Gastrocnemius medialis (tissue), 4 donors: ENCODE results near the gene TMEM222.

Source experiments
- POLR2A ChIP-seq, 2 donors: fragments of 450-650 bp; IDR thresholded peaks; one replicate each; pipeline ENCODE4 v1.6.1; 2017; ENCODE audit warnings: antibody characterized with exemption in 2 of 2, mild to moderate bottlenecking in 2 of 2, moderate library complexity in 2 of 2
- TF ChIP-seq, protein P1 (sequence below), 5 experiments: fragments of 450-650 bp in 3 of 5; fragments of 200-600 bp in 2 of 5; sonication (generic) in 2 of 5; IDR thresholded peaks in 4 of 5; conservative IDR thresholded peaks in 1 of 5; 1 replicate in 4 of 5; 2 replicates in 1 of 5; pipeline ENCODE4 v1.5.1; 2016 to 2019; ENCODE audit warnings: antibody characterized with exemption in 5 of 5, mild to moderate bottlenecking in 3 of 5, moderate library complexity in 3 of 5

DNA sequence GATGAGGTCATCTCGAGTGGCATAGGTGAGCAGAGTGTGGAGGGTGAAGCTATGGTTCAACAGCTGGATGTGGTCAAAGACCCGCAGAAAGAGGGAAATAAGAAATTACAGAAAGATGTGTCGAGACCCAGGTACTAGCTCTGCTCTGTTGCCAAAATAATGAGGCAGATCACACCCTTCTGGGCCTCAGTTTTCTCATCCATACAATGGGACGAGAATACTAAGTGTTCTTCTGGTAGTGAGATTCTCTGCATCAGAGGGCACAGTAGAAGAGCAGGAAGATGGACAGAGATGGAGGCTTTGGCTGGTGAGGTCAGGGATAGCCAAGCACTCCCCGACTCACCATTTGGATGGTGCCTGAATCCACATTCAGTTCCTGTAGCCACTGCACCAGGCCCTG is 33.7 kb downstream of the TMEM222 start:
- no peak for TF ChIP-seq POLR2A (IDR thresholded peaks at IDR 0.05)
- TF ChIP-seq, protein P1, sequence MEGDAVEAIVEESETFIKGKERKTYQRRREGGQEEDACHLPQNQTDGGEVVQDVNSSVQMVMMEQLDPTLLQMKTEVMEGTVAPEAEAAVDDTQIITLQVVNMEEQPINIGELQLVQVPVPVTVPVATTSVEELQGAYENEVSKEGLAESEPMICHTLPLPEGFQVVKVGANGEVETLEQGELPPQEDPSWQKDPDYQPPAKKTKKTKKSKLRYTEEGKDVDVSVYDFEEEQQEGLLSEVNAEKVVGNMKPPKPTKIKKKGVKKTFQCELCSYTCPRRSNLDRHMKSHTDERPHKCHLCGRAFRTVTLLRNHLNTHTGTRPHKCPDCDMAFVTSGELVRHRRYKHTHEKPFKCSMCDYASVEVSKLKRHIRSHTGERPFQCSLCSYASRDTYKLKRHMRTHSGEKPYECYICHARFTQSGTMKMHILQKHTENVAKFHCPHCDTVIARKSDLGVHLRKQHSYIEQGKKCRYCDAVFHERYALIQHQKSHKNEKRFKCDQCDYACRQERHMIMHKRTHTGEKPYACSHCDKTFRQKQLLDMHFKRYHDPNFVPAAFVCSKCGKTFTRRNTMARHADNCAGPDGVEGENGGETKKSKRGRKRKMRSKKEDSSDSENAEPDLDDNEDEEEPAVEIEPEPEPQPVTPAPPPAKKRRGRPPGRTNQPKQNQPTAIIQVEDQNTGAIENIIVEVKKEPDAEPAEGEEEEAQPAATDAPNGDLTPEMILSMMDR (IDR thresholded peaks at IDR 0.05 in 4 of 5, conservative IDR thresholded peaks at IDR 0.05 in 1 of 5), result no peak
